ENCODE data around the gene SKAP2.

Gene SKAP2, protein sequence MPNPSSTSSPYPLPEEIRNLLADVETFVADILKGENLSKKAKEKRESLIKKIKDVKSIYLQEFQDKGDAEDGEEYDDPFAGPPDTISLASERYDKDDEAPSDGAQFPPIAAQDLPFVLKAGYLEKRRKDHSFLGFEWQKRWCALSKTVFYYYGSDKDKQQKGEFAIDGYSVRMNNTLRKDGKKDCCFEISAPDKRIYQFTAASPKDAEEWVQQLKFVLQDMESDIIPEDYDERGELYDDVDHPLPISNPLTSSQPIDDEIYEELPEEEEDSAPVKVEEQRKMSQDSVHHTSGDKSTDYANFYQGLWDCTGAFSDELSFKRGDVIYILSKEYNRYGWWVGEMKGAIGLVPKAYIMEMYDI

DNA sequence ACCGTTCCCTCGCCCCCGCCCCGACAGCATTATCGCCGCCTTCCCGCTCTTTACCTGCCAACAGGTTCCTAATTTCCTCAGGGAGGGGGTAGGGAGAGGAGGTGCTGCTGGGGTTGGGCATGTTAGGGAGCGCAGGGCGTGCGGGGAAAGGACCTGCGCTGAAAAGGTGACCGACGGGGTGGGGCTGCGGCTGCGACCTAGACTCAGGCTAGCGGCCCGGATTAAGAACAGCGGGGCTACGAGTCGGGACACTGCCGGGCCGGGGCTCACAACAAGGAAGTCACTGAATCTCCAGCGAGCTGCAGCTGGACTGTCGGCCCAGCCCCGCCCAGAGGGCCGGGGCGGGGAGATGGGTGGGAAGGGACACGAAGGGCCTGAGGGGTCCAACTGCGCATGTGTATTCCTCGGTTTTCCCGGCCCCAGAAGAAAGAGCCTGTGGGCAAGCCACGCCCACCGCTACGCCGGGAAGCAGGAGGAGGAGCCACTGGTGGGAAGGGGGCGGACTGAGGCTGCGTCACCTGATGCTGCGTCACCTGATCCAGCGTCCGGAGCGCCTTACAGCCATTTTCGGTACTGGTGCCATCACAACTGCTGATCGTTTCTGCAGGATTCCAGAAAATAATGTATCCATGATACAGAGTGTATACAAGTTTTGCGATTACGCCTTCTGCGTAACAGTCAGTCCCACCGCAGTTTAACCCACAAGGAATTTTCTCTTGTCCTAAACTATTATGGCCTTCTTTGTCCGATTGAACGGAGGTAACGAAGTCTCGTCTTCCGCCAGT lies at the start of gene SKAP2:
Gene SKAP2 (minus strand): TSS at position 282 of the 785 bp plus-strand sequence. CDS start 161 bp downstream, at position 121.
- peak; percentile 93 for DNase-seq

DNA sequence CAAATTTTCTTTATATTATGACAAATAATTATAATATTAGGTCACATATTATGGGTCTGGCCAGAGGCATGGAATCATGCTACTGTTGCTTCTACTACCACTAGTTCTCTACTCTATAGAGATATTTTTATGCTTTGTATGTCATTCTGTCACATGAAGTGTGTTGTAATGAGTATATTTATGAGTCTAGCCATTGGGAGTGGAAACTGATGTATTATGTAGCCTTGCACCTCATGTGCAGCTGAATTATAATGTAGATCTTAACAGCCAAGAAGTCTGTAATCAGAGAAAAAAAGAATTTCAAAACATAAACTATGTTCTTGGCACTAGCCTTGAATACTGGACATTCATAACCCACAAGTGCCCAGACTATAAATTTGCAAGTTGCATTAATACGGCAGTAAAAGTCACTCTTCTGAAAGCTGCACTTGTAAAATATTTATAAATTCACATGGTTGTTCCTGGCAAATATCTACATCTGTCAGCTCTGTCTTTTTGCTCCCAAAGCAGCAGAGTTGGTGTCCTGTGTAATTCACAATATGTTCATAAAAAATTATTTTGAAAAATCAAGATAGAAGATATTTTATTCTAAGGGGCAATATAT lies 48.6 kb upstream of the SKAP2 start:
- DNase-seq, result no peak

DNA sequence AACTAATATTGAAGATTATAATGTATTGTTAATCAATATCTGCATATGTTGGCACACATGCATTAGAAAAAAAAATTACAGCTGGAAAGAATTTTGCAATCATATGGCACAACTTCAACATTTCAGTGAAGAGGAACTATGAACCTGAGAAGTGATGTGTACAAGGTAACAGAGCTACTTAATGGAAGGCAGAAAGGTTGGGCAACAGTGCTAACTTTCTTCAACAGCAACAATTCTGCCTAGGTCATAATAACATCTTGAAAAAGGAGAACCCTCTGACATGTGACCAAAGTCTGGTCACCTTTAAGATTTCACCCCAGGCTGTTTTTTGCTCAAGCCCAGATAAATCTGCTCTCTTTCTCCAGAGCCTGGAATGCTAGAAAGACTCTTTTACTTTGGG lies 47.9 kb upstream of the SKAP2 start:
- DNase-seq, result no peak

DNA sequence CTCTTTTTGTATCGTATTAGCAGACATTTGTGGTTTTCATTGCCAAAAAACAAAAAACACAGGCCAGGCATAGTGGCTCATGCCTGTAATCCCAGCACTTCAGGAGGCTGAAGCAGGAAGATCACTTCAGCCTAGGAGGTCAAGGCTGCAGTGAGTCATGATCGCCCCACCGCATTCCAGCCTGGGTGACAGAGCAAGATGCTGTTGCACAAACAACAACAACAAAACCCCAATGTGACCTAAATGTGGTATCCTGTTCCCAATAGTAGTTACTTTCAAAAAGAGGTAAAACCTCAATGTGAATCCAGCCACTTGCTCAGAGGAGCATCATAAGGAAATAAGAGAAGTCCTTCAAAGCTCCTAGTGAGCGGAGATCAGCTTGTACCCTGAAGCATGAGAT lies 45.8 kb upstream of the SKAP2 start:
- DNase-seq, result no peak

DNA sequence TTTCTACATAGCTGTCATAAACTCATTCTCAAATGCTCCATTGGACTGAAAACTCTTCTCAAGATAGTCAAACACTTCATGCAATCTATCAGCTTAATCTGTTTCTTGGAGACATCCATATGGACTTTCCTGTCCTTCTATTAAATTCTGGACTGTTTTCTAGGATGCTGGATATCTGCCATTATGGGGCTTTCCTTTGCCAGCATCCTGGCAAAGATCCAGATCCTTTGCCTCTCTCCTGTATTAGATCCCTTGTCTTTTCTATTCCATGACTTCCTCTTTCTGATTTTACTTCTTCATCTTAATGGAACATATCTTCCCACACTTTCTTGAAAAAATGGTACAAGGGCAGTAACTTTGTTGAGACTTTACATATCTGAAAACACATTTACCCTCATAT lies 35.9 kb upstream of the SKAP2 start:
- no peak for DNase-seq

DNA sequence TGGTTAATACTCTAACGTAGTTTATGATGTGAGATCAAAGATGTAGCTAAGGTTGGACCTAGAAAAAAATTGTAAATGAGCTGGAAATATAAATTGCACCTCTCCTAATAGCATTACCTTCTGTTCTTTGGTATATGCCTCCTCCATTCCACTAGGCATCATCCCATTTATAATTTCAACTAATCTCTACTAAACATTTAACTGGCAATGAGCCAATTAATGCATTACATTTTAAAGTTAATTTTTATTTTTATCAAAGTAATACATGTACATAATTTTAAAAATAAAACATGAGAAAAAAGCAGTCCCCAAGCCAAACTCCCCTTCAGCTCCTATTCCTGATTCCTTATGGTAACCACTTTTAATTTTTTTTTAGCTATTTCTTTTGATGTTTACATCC lies 35.1 kb upstream of the SKAP2 start:
- no peak for DNase-seq

DNA sequence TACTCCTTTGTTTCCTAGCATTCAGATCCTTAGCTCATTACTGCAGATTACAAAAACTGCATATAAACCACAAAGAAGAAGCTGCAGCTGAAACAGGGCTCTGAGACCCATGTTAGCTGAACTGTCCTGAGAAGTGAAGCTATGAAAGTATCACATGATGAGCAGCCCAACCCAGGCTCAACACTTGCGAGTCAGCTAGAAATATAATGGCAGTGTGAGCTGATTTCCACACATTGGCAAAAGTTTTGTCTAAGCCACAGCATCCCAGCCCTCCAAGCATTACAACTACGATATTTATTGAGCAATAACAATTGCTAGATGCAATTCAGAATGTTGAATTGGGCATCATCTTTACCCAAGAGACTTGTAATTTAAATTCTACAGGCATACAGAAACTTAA lies 34.5 kb upstream of the SKAP2 start:
- no peak for DNase-seq

DNA sequence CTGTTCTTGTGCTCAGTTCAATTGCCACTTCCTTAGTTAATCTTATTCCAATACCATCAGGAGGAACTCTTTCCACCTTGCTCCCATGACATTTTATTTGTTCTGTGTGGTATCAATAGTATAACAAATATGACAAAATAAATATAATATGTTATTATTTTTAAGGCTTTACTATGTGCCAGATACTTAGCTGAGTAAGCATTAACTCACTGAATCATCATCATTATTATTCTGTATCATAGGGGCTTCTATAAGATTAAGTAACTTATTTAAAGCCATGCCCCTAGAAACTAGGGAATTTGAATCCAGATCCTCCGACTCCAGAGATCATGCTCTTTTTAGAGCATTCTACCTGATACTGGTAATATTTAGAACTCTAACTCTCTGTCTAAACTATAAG lies 33.5 kb upstream of the SKAP2 start:
- DNase-seq, result no peak

DNA sequence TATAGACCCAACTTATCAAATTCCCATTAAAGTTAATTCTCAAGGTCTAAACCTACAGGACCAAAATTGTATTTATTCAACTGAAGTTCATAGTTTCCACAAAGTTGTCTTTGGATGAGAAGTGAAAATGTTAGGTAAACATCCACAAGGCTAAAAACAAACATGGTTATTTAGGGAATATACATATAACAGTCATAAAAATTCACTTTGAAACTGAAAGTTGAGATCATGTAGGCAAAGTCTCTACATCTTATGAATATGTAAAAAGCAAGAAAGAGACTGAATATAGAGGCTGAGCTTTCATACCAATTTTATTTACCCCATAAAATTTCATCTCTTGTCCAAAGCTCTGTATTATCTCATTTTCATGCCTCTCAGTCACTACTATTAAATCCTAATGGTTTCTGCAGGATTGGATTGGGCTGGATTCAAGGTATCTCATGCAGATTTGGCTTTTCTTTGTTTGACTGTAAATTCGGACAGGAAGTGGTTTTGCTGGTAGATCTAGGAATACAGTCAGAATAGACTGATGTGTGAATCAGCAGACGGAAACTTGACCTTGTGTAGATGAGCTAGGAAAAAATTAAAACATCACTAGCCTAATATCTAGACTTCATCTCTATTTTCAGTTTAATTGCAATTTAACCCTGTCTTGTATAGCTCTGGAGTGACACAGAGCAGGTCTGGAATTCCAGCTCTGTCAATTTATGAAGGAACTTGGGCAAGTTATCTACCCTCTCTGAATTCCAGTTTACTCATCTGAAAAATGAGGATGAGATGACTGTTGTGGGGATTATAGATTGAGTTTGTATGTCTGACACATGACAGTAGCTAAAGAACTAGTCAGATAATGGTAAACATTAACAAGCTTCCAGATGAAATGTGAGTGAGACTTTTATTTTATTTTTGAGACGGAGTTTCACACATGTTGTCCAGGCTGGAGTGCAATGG lies 27.3 kb upstream of the SKAP2 start:
- DNase-seq, result no peak

DNA sequence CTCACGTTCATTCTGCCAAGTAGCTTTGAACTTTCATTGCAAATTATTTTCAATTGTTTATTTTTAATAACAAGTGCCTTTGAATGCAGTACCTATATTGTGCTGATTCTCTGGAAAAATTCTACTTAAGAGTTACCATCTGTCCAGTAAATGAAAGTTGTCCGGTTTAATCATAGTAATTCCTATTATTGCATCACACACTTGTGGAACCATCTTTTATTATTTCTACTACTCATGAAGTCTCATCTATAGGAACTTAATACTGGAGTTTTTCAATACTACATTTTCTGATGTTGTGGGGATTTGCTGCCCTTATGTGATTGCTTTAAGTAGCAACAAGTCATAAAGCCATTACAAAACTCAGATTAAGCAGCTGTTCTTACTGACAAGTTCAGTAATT lies 16.5 kb upstream of the SKAP2 start:
- no peak for DNase-seq

DNA sequence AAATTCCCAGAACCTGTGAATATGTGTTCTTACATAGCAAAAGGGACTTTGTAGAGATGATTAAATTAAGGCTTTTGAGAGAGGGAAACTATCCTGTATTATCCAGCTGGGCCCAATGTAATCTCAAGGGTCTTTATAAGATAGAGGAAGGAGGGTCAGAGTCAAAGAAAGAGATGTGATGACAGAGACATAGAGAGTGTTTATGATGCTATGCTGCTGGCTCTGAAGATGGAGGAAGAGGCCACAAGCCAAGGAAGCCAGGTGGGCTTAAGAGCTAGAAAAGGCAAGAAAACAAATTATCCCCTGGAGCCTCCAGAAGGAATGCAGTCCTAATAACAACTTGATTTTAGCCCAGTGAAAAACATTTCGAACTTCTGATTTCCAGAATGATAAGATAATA lies 15.3 kb upstream of the SKAP2 start:
- DNase-seq, result no peak

DNA sequence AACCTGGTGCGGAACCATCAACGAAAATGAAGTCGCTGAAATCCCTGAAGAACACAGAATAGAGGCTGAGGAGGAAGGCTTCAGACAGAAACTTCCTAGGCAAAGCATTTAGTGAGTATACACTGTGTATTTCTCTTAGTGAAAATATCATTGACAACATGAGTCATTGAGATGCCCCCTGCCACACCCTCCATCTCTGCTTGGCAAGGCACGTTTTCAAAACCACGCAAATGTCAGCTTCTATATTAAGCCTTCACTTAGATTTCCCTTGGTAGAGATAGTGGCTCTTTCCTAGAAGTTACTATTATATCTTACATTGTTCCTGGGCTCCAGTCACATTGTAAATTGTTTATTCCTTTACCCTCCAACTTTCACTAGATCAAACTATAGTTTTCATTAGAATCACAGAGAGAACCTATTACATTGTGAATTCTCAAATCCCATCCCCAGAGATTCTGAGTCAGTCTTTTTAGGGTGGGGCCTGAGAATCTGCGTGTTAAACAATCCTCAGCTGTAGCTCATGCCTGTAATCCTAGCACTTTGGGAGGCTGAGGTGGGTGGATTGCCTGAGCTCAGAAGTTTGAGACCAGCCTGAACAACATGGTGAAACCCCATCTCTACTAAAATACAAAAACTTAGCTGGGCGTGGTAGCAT lies 4.6 kb upstream of the SKAP2 start:
- no peak for DNase-seq

DNA sequence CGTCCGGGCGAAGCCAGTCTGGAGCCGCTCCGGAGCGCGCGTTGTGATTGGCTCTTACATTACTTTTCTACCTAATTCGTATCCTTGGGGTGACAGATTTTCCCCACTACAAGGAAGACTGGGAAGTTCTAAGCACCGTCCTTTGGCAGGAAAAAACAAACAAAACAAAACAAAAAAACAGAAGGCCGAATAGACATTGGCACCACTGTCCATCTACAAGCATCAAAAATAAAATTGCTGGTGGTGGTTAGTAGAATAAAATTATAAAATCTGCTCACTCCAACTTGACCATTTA lies 651 bp upstream of the SKAP2 start:
- DNase-seq, result no peak

DNA sequence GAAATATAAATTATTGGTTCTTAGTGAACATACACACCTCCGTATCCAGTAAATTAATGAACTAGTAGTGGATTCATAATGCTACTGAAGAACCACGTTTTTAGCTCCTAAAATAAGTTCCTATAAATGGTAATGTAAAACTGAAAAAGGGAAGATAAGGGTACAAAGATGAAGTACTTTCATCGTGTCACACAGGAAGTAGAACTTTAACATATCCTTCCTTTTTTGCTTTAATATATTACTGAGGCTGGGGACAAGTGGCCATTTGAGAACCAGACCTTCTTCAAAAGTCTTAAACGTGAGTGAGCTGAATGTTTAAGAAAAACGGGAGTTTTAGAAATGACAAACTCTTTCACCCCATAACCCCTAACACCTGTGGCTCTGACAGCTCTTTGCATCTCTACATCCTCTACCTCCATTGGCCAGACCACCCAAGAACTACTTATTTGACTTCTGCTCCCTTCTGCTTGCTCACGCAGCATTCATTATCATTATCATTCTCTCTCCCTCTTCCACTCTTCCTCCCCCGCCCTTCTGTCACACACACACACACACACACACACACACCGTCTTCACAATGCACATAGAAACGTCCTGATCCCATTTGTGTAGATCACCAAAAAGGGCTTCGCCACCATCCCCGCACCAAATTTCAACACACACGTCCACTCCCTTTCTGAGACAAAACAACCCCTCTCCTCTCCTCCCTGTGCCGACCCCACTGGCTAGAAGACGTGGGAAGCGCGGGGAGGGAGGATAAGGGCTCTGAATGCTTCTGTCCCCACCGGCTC lies 677 bp downstream of the SKAP2 start:
- no peak for DNase-seq

DNA sequence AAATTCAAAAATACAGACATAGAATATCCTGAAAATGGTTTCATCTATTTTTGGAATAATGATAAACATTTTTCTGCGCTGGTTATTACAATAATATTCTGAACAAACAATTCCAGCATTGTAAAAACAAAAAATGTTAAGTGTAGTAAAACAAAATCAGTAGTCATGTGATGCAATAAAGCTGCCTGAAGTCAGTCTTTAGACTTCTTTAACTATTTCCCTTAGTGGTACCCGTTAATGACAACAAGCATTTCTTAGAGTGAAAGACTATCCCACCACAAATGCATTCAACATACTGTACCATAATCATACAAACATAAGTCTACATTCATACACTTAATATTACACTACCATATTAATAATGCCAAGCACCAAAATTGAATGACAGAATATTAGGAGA lies 1.6 kb downstream of the SKAP2 start:
- no peak for DNase-seq

DNA sequence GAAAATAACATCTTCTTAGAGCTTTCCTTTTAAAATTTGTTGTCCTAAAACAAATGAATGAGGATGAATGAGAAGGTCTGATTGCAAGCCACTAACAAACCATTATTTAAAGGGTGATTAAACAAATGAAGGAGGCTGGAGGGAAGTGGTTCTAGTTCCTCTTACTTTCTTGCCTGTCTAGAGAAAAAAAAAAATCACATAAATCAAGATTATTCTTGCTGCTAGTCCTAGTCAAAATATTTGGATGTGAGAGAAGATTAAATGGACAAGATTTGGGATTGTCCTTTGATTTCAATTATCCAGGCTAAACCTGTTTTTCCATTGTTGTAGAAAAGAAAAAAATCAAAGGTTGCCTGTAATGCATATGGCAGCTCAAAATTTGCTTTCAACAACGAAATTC lies 3.3 kb downstream of the SKAP2 start:
- DNase-seq, result no peak

DNA sequence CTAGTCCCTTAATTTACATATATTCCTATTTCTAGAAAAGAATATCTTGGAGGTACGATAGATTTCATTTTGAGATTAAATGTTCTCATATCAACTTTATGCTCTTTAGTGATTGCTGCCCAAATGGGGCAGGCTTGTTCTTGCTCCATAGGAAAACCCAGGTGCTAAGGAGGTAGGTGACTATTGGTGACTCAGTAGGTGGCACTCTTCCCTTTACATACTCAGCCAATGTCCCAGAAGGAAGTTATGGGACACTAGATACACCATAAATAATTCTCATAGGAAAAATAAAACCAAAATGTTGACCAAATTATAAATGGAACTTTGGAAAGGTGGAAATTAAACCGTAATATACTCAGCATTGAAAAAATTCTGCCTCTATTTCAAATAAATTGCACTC lies 4.0 kb downstream of the SKAP2 start:
- DNase-seq, result no peak

DNA sequence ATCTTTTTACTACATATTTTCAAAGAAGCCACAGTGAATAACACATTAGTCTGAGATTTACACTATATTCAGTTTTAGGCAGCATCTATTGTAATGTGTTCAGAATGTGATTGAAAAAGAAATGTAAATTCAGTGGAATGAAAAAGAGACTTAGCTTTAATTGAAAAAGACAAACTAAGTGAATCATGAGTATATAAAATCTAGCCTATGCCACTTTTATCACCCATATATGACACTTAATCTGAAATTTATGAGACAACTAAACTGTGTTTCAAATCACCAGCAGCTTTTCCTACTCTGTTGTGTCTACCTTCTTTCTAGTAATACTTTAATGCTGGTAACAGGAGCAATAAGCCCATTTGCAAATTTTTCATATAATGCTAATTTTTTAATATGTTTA lies 4.7 kb downstream of the SKAP2 start:
- no peak for DNase-seq

DNA sequence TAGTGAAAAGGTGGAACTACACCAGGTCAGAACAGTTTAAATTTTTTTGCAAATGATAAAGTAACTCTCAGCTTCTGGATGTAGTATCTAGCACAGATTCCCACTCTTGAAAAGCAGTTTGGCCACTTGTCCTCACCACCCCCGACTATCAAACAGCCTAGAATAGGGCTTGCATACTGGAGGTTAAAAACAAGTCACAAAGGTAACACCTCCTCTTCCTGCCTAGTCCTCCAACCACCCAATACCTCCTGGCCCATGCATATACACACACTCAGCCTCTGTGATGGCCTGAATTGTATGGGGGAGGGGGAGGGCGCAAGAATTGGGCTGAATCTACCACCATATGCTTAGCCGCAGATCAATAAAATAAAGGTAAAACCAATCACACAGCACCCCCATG lies 5.7 kb downstream of the SKAP2 start:
- DNase-seq, result no peak

DNA sequence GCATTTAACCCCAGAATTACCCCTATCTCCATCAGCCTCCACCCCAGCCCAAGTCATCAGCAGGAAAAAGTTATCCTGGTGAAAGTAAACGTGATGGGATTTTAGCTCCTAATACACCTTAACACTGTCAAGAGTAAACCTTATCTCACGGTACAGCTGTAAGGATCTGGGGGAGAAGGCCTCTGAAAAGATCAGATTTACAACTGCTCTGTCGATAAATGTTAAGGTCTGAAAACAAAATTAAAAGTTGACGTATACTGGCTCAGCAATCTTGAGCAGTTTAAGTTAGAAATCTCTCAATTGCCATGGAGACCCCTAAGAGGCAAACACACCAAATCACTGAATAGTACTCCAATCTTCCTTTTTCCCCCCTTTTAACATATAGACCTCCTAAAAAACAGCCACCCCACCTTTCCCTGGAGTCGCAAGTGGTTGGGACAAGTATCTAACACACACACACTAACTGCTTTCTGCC lies 6.1 kb downstream of the SKAP2 start:
- DNase-seq, result no peak

DNA sequence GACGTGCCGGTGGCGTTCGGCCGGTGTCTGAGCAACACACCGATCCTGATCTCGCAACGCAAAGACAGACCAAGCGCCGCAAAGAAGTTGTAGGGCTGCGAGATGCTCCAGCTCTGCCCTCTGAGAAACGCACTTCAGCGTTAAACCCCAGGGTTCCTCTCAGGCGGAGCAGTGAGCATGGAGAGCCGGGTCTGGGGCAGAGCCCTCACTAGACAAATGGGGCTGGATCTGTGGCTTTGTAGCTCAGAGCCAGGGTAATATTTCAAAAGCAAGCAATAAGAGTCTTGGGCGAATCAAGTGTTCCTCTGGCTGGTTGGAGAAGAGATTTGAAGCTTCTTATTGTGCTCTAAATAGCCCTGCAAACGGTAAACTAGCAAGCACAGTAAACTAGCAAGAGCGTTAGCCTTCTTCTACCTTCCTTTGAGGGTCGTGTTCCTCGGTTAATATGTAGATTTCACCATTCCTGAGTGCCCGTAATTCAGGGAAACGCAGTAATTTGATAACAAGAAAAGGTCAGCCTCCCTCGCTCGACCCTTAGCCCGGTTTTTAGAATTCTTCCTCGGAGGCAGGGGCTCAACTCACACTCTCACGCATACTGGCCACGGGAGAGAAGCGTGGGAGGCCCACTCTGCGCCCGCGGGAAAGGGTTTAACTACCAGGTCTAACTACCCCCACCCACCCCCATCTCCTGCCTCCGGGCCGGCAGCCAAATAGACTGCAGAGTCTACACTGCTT lies 6.7 kb downstream of the SKAP2 start:
- DNase-seq, result no peak

All from activated CD4-positive, CD25-positive, alpha-beta regulatory T cell treated with anti-CD3 and anti-CD28 coated beads, Interleukin-2, amount 50 U/mL, for 72 hours (primary cell).